Epithelial cell of proximal tubule (primary cell): ENCODE data around the gene NOSIP. TPM values are rescaled to one million over a fixed set of nuclear protein-coding genes. Genes with fewer than 3 reads are reported as not detected.
A peak's percentile ranks its signal among the peaks of the same experiment; 100 is the strongest.

Experiments used
- DNase-seq: peaks from one replicate; pipeline ENCODE4 v3.0.0-alpha.2; 2011; ENCODE audit warnings: low read depth
- H3K4me3 ChIP-seq: 2 replicates; pipeline ENCODE4 v1.5.1; 2011; ENCODE audit warnings: low read depth, mild to moderate bottlenecking, low read length
- total RNA-seq: library from RNA; depleted of rRNA; stranded (reverse); fragments of >200 nt; gene quantifications from 2 replicates; pipeline ENCODE4 v1.2.3, GENCODE V29; 2015
- TF ChIP-seq, protein P1 (sequence below): conservative IDR thresholded peaks from 2 replicates; pipeline ENCODE4 v1.5.1; 2012; ENCODE audit warnings: low read depth, mild to moderate bottlenecking, low read length

Gene NOSIP
- total RNA-seq, 1 donor from 2014 or later: 82.4 TPM

GRCh38 chr19:49590971-49591730 is 10.8 kb upstream of the NOSIP start, which contains the start of gene PRR12:
Gene PRR12, plus strand, starts transcription at chr19:49591182. Its CDS starts 473 bp downstream, at chr19:49591655.
- no peak for DNase-seq
- peak within 1 kb of the TSS; percentile 96 for H3K4me3 ChIP-seq
- TF ChIP-seq, protein P1, sequence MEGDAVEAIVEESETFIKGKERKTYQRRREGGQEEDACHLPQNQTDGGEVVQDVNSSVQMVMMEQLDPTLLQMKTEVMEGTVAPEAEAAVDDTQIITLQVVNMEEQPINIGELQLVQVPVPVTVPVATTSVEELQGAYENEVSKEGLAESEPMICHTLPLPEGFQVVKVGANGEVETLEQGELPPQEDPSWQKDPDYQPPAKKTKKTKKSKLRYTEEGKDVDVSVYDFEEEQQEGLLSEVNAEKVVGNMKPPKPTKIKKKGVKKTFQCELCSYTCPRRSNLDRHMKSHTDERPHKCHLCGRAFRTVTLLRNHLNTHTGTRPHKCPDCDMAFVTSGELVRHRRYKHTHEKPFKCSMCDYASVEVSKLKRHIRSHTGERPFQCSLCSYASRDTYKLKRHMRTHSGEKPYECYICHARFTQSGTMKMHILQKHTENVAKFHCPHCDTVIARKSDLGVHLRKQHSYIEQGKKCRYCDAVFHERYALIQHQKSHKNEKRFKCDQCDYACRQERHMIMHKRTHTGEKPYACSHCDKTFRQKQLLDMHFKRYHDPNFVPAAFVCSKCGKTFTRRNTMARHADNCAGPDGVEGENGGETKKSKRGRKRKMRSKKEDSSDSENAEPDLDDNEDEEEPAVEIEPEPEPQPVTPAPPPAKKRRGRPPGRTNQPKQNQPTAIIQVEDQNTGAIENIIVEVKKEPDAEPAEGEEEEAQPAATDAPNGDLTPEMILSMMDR: no peak

DNA sequence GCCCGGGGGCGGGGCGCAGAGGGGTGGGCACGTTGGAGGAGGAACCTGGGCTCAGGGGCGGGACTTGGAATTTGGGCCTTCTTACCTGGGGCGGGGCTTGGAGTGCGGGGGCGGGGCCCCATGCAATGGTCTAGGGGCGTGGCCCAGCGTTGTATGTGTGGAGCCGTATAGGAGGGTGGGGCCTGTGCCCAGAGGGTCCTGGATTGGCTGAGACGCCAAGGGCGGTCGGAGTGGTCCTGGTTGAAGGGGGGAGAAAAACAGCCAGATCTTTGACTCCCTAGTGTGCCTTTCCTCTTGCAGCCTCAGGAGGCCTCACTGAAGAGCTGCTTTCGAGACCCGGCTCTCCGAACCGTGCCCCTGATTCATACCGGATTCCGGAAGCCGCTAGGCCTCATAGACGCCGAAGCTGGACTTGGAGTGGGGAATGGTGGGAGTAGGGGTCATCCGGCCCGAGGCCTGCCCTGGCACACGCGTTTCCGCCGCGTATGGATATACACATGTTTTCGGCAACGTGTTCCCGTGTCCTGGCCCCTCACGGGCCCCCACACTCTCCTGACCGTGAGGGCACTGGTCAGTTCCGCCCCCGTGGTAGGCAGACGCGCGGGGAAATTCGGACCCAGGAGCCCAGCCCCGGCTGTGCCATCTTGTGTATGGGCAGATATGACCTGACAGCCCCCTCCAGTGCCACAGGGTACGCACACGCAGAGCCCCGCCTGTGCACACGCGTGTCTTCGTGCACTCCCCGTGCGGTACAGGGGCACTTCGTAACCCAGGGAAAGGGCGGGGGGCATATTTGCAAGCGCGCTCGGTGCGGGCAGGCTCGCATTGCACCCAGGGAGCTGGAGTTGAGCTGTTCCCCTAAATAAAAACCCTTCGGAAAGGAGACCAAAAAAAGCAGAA is 10.0 kb upstream of the NOSIP start:
- TF ChIP-seq, protein P1: peak; percentile 10
- DNase-seq: peak; percentile 71
- H3K4me3 ChIP-seq: peak overlapping the region; percentile 96

DNA sequence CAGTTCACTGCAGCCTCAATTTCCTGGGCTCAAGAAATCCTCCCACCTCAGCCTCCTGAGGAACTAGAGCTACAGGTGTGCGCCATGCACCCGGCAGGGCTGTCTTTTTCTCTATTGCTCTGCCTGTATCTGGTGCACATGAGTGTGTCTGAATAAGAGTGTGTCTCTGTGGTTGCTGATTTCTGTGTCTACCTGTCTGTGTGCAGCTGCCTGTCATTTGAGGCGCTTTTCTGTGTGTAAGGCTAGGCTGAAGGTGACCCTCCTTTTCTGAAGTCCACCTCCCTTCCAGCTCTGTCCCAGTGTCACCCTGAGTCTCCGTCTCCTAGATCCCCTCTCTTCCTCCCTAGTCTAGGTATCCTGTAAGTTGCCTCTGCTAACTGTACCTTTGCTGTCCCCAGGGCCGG is 9.1 kb upstream of the NOSIP start:
- H3K4me3 ChIP-seq: no peak overlapping the region

DNA sequence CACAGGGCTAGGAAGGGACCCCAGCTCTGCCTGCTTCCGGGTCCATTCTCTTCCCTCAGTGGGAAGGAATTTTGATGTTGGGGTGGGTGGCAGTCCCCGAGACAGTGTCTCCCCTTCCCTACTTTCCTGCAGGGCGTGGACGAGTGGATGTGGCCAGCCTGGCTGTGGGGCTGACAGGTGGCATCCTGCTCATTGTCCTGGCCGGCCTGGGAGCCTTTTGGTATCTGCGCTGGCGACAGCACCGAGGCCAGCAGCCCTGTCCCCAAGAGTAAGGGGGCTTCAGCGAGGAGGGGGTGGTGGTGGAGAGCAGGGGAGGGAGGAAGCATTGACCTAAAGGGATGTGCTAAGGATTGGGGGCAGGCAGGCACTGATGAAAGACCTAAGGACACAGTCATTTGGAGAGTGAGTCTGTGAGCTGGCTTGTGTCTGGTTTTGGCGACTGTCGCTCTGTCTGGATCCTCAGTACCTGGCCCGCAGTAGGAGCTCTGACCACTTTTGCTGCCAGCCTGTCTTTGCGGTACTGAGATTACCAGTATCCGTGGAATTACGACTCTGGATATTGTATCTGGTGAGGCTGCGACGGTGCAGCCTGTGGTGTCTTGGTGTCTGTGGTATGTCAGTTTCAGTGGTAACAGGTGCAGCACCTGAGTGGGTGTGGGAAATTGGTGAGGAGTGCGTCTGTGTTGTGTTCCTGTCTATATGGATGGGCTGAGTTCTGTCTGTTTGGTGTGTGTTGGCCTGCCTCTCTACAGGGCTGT is 8.2 kb upstream of the NOSIP start:
- H3K4me3 ChIP-seq: no peak overlapping the region
- DNase-seq: no peak
- TF ChIP-seq, protein P1: no peak

More for the DNA sequence above, 9.1 kb upstream of the NOSIP start:
- TF ChIP-seq, protein P1: no peak
- DNase-seq: no peak

GRCh38 chr19:49587227-49587626 is 6.9 kb upstream of the NOSIP start:
- H3K4me3 ChIP-seq: no peak overlapping the region
- DNase-seq: no peak
- TF ChIP-seq, protein P1: no peak

DNA sequence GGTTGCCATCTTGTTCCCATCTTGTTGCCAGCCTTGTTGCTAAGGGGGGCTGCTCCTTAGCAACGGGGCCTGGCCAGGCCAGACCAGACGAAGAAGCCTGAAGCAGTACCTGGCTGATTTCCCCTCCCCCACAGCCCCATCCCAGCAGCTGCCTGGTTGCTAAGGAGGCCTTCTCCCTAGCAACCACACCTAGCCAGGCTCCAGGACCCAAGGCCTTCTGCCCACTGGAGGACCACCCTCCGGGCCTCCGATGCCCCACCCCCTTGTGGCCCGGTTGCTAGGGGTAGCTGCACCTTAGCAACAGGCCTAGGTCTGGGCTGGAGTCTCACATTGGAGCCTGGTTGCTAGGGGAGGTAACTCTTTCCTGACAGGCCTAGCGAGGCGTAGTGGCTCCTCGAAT is 4.7 kb upstream of the NOSIP start:
- TF ChIP-seq, protein P1: no peak
- no peak for DNase-seq
- no peak overlapping the region for H3K4me3 ChIP-seq
